SW480 (cell line): ENCODE data around the gene KCNMB3.
A peak's percentile ranks its signal among the peaks of the same experiment; 100 is the strongest.

Source experiments
- DNase-seq: peaks from one replicate; pipeline ENCODE4 v3.0.0-alpha.2; 2016; ENCODE audit warnings: low spot score

Gene KCNMB3

DNA sequence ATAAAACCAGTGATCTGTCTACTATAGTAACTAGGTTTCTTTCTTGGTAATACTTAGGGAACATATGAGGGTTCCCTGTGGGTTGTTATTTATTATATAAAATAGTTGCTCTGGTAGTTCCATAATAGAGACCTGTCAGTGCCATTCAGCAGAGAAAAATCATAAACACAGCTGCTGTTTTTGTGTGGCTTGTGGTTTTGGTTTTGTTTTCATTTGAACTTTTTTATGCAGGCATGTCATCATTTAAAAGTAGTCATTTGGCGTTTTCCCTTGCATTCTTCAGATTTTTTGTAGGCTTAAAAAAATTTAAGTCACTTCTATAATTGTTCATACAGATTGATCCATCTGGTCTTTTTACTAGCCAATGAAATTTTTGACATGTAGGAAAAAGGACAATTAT is 54.8 kb downstream of the KCNMB3 start:
- DNase-seq = peak; percentile 30

DNA sequence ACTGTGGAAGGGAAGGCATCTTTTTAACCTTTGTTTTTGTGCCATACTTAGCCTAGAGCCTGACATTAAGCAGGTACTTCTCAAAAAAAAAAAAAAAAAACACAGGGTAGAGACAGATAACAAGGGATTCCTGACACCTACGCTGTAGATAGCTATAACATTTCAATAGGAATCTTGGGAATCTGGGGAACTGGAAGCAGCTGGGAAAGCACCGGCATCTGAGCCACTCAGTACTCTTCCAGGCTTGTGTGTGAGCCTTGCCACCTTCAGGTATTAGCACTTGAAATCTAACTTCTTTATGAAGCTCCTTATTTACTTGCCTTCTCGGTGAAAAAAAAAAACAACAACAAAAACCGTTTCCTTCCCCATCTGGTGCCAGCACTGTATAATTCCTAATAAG is 56.0 kb downstream of the KCNMB3 start:
- no peak for DNase-seq
